HEK293 (cell line): ENCODE results near the gene ACSBG1.

Experiments
- CTCF ChIA-PET: fragments of 350-600 bp; formaldehyde crosslinking; extraction: SDS; loops from one replicate; lab custom pipeline; 2021; ENCODE audit warnings: antibody characterized with exemption; lab: Yijun Ruan, JAX
- POLR2A ChIA-PET: fragments of 300-600 bp; formaldehyde crosslinking; extraction: SDS; loops from one replicate; lab custom pipeline; 2020; ENCODE audit warnings: antibody characterized with exemption, inconsistent platforms; lab: Yijun Ruan, JAX
- H3K27ac ChIP-seq: fragments of 200-500 bp; sonication (Bioruptor generic); 2 replicates; pipeline ENCODE4 v1.5.1; 2014; ENCODE audit warnings: low read depth, low read length, control low read depth, inconsistent platforms; ENCODE audit errors: extremely low read depth
- H3K36me3 ChIP-seq, 2 experiments: fragments of 200-500 bp in 1 of 2; sonication (Bioruptor generic) in 1 of 2; 1 replicate in 1 of 2; 2 replicates in 1 of 2; pipeline ENCODE4 v1.5.1; 2014 to 2017; ENCODE audit warnings: inconsistent platforms in 2 of 2, low read length in 2 of 2; ENCODE audit not compliant: control insufficient read depth in 2 of 2, insufficient read depth in 1 of 2
- H3K4me1 ChIP-seq: fragments of 200-500 bp; sonication (Bioruptor generic); 2 replicates; pipeline ENCODE4 v1.5.1; 2014; ENCODE audit warnings: mild to moderate bottlenecking, low read length, inconsistent platforms; ENCODE audit not compliant: control insufficient read depth, insufficient read depth
- H3K4me3 ChIP-seq: 2 replicates; pipeline ENCODE4 v1.5.1; 2011; ENCODE audit warnings: low read depth, mild to moderate bottlenecking, control low read depth, low read length, moderate library complexity
- H3K9me3 ChIP-seq: fragments of 200-500 bp; sonication (Bioruptor generic); 2 replicates; pipeline ENCODE4 v1.5.1; 2014; ENCODE audit warnings: low read depth, low read length, inconsistent platforms; ENCODE audit not compliant: control insufficient read depth, insufficient read depth
- EGR2 ChIP-seq: fragments of 450-650 bp; formaldehyde crosslinking; IDR thresholded peaks from 2 replicates; pipeline ENCODE4 v1.5.1; 2016; ENCODE audit warnings: low read depth, missing biosample characterization, missing genetic modification characterization
- IKZF3 ChIP-seq: fragments of 450-650 bp; IDR thresholded peaks from 2 replicates; pipeline ENCODE4 v1.5.0; 2018; ENCODE audit warnings: missing biosample characterization, mild to moderate bottlenecking, missing genetic modification characterization, moderate library complexity
- KLF16 ChIP-seq: fragments of 450-650 bp; formaldehyde crosslinking; IDR thresholded peaks from 2 replicates; pipeline ENCODE4 v1.5.1; 2017; ENCODE audit warnings: missing biosample characterization, missing genetic modification characterization
- KLF8 ChIP-seq: fragments of 450-650 bp; formaldehyde crosslinking; IDR thresholded peaks from 2 replicates; pipeline ENCODE4 v1.5.1; 2016; ENCODE audit warnings: missing biosample characterization, missing genetic modification characterization
- REPIN1 ChIP-seq: fragments of 450-650 bp; formaldehyde crosslinking; IDR thresholded peaks from 2 replicates; pipeline ENCODE4 v1.5.1; 2017; ENCODE audit warnings: missing biosample characterization, missing genetic modification characterization, low read depth
- SALL2 ChIP-seq: fragments of 450-650 bp; formaldehyde crosslinking; IDR thresholded peaks from 2 replicates; pipeline ENCODE4 v1.5.0; 2017; ENCODE audit warnings: missing biosample characterization, mild to moderate bottlenecking, missing genetic modification characterization, borderline replicate concordance
- SP2 ChIP-seq: fragments of 450-650 bp; formaldehyde crosslinking; IDR thresholded peaks from 2 replicates; pipeline ENCODE4 v1.5.1; 2016; ENCODE audit warnings: missing biosample characterization, missing genetic modification characterization
- ZNF132 ChIP-seq: fragments of 450-650 bp; formaldehyde crosslinking; IDR thresholded peaks from 2 replicates; pipeline ENCODE4 v1.5.1; 2017; ENCODE audit warnings: missing biosample characterization, missing genetic modification characterization, borderline replicate concordance
- ZNF202 ChIP-seq: fragments of 450-650 bp; formaldehyde crosslinking; IDR thresholded peaks from 2 replicates; pipeline ENCODE4 v1.5.1; 2016; ENCODE audit warnings: missing biosample characterization, missing genetic modification characterization, borderline replicate concordance
- ZNF214 ChIP-seq: fragments of 450-650 bp; formaldehyde crosslinking; IDR thresholded peaks from 2 replicates; pipeline ENCODE4 v1.5.1; 2017; ENCODE audit warnings: missing biosample characterization, mild to moderate bottlenecking, missing genetic modification characterization, borderline replicate concordance
- ZNF266 ChIP-seq: fragments of 450-650 bp; formaldehyde crosslinking; IDR thresholded peaks from 2 replicates; pipeline ENCODE4 v1.5.1; 2016; ENCODE audit warnings: missing biosample characterization, missing genetic modification characterization, low read depth
- ZNF302 ChIP-seq: fragments of 450-650 bp; formaldehyde crosslinking; IDR thresholded peaks from 2 replicates; pipeline ENCODE4 v1.5.1; 2016; ENCODE audit warnings: missing biosample characterization, missing genetic modification characterization, low read depth
- ZNF585B ChIP-seq: fragments of 450-650 bp; formaldehyde crosslinking; IDR thresholded peaks from 2 replicates; pipeline ENCODE4 v1.5.1; 2016; ENCODE audit warnings: missing biosample characterization, missing genetic modification characterization
- ZNF629 ChIP-seq: fragments of 450-650 bp; formaldehyde crosslinking; IDR thresholded peaks from 2 replicates; pipeline ENCODE4 v1.5.1; 2017; ENCODE audit warnings: missing biosample characterization, missing genetic modification characterization
- ZNF660 ChIP-seq: fragments of 450-650 bp; IDR thresholded peaks from 2 replicates; pipeline ENCODE4 v1.5.1; 2018; ENCODE audit warnings: missing biosample characterization, mild to moderate bottlenecking, missing genetic modification characterization
- TF ChIP-seq, protein P1 (sequence below): fragments of 450-650 bp; formaldehyde crosslinking; IDR thresholded peaks from 2 replicates; pipeline ENCODE4 v1.5.1; 2016; ENCODE audit warnings: missing biosample characterization, missing genetic modification characterization
- TF ChIP-seq, protein P2 (sequence below): fragments of 450-650 bp; formaldehyde crosslinking; IDR thresholded peaks from 2 replicates; pipeline ENCODE4 v1.5.1; 2016; ENCODE audit warnings: missing biosample characterization, missing genetic modification characterization
- TF ChIP-seq, protein P3 (sequence below): fragments of 450-650 bp; formaldehyde crosslinking; IDR thresholded peaks from 2 replicates; pipeline ENCODE4 v1.5.1; 2016; ENCODE audit warnings: missing biosample characterization, missing genetic modification characterization
- TF ChIP-seq, protein P4 (sequence below): fragments of 450-650 bp; IDR thresholded peaks from 2 replicates; pipeline ENCODE4 v1.5.1; 2018; ENCODE audit warnings: missing biosample characterization, mild to moderate bottlenecking, missing genetic modification characterization
- TF ChIP-seq, protein P5 (sequence below): fragments of 450-650 bp; formaldehyde crosslinking; IDR thresholded peaks from 2 replicates; pipeline ENCODE4 v1.5.1; 2016; ENCODE audit warnings: missing biosample characterization, missing genetic modification characterization
- TF ChIP-seq, protein P6 (sequence below): fragments of 450-650 bp; formaldehyde crosslinking; IDR thresholded peaks from 2 replicates; pipeline ENCODE4 v1.5.1; 2016; ENCODE audit warnings: missing biosample characterization, missing genetic modification characterization, low read depth

Gene ACSBG1

DNA sequence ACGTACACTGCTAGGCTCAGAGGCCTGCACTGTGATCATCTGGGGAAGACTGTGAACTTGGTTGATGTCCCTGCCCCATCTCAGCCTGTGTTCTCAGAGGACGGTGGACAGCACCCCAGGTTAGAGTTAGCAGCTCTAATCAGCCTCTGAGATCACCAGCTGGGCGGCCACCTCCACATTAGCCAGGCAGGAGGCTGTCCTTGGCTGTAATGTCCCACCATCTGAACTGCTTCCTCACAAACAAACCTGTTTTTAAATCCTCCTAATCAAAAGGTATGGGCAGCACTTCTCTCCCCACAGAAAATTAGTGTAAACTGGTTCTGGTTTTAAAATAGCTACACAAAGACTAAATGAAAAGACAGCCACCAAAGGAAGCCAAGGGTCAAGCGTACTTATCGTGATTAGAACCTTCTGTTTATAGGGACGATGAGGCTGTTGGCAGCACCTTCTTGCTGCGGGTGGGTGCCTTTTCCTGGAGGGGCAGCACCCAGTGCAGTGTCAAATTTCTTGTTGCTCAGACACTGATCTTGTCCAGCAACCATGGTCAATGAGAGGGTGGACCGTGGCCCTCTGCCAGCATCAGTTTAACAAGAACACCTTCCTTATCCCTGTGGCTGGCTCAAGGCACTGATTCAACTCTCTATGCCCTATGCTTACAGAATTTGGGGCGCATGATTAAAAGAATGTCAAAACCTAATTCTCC lies 24.6 kb downstream of the ACSBG1 start:
- no peaks in the 10 kb centered on the region for H3K9me3 ChIP-seq
- no peaks in the 10 kb centered on the region for H3K36me3 ChIP-seq
- CTCF ChIA-PET, result interaction anchor here (0.7 to 8.1 kb wide), 2 partner anchors 31 to 42 kb away, joined by 3 to 56 read pairs; no protein-coding TSS in a partner anchor
- H3K27ac ChIP-seq, result no peak overlapping the region
- peaks cover 12% of the 10 kb centered on the region for H3K4me1 ChIP-seq
- TF ChIP-seq, protein P1, sequence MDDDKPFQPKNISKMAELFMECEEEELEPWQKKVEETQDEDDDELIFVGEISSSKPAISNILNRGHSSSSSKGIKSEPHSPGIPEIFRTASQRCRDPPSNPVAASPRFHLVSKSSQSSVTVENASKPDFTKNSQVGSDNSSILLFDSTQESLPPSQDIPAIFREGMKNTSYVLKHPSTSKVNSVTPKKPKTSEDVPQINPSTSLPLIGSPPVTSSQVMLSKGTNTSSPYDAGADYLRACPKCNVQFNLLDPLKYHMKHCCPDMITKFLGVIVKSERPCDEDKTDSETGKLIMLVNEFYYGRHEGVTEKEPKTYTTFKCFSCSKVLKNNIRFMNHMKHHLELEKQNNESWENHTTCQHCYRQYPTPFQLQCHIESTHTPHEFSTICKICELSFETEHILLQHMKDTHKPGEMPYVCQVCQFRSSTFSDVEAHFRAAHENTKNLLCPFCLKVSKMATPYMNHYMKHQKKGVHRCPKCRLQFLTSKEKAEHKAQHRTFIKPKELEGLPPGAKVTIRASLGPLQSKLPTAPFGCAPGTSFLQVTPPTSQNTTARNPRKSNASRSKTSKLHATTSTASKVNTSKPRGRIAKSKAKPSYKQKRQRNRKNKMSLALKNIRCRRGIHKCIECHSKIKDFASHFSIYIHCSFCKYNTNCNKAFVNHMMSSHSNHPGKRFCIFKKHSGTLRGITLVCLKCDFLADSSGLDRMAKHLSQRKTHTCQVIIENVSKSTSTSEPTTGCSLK (tag by site-specific recombination), result no peak
- TF ChIP-seq ZNF202 (tag by site-specific recombination) (no peak), KLF8 (tag by site-specific recombination) (no peak), ZNF302 (tag by site-specific recombination) (no peak), KLF16 (tag by site-specific recombination) (no peak), ZNF585B (tag by site-specific recombination) (no peak), REPIN1 (no peak), SALL2 (tag by site-specific recombination) (no peak)
- TF ChIP-seq, protein P2, sequence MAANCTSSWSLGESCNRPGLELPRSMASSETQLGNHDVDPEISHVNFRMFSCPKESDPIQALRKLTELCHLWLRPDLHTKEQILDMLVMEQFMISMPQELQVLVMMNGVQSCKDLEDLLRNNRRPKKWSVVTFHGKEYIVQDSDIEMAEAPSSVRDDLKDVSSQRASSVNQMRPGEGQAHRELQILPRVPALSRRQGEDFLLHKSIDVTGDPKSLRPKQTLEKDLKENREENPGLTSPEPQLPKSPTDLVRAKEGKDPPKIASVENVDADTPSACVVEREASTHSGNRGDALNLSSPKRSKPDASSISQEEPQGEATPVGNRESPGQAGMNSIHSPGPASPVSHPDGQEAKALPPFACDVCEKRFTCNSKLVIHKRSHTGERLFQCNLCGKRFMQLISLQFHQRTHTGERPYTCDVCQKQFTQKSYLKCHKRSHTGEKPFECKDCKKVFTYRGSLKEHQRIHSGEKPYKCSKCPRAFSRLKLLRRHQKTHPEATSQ (tag by site-specific recombination), result no peak
- TF ChIP-seq, protein P3, sequence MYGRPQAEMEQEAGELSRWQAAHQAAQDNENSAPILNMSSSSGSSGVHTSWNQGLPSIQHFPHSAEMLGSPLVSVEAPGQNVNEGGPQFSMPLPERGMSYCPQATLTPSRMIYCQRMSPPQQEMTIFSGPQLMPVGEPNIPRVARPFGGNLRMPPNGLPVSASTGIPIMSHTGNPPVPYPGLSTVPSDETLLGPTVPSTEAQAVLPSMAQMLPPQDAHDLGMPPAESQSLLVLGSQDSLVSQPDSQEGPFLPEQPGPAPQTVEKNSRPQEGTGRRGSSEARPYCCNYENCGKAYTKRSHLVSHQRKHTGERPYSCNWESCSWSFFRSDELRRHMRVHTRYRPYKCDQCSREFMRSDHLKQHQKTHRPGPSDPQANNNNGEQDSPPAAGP (tag by site-specific recombination), result no peak
- TF ChIP-seq, protein P4, sequence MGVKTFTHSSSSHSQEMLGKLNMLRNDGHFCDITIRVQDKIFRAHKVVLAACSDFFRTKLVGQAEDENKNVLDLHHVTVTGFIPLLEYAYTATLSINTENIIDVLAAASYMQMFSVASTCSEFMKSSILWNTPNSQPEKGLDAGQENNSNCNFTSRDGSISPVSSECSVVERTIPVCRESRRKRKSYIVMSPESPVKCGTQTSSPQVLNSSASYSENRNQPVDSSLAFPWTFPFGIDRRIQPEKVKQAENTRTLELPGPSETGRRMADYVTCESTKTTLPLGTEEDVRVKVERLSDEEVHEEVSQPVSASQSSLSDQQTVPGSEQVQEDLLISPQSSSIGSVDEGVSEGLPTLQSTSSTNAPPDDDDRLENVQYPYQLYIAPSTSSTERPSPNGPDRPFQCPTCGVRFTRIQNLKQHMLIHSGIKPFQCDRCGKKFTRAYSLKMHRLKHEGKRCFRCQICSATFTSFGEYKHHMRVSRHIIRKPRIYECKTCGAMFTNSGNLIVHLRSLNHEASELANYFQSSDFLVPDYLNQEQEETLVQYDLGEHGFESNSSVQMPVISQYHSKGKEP (tag by site-specific recombination), result no peak
- TF ChIP-seq, all 188 proteins: peak for 0
- POLR2A ChIA-PET, result no interaction called here
- H3K4me3 ChIP-seq, result no peak overlapping the region

DNA sequence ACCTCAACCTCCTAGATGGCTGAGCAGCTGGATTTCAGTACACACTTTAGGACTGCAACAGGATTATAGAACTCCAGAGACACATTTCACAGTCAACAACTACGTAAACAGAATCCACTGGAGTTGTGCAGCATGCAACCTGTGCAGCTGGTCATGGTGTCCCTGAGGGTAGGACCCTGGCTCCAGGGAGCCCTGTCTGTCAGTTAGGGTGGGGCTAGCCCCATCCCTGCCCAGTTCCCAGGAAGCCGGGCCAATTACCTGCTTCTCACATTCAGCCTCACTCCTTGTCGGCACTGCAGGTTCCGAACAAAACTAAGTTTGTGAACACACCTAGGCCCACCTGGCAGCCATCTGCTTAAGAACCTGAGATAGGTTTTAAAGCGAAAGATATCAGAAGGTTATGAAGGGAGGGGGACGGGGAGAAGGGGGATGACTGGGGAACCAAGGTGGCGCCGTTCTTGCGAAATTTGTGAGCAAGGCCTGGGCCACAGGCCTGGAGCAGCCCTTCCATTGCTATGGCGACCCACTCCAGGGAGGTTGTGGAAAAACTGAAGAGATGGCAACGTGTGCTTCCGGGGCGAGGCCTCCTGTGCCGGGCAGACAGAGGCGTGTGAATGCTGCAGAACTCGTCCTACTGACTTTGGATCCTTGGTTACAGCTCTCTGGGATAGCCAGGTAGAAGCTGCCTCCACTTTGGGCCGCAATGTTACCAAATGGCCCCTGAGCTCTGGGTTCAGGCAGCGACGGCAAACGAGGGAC lies 25.3 kb downstream of the ACSBG1 start:
- Histone ChIP-seq H3K4me3 (no peak overlapping the region), H3K4me1 (peaks cover 12% of the 10 kb centered on the region), H3K36me3 (no peaks in the 10 kb centered on the region), H3K27ac (no peak overlapping the region), H3K9me3 (no peaks in the 10 kb centered on the region)
- POLR2A ChIA-PET, result no interaction called here
- CTCF ChIA-PET, result interaction anchor here (0.6 to 8.1 kb wide), 4 partner anchors 31 to 543 kb away, joined by 3 to 56 read pairs (median 3); no protein-coding TSS in a partner anchor
- TF ChIP-seq, protein P5, sequence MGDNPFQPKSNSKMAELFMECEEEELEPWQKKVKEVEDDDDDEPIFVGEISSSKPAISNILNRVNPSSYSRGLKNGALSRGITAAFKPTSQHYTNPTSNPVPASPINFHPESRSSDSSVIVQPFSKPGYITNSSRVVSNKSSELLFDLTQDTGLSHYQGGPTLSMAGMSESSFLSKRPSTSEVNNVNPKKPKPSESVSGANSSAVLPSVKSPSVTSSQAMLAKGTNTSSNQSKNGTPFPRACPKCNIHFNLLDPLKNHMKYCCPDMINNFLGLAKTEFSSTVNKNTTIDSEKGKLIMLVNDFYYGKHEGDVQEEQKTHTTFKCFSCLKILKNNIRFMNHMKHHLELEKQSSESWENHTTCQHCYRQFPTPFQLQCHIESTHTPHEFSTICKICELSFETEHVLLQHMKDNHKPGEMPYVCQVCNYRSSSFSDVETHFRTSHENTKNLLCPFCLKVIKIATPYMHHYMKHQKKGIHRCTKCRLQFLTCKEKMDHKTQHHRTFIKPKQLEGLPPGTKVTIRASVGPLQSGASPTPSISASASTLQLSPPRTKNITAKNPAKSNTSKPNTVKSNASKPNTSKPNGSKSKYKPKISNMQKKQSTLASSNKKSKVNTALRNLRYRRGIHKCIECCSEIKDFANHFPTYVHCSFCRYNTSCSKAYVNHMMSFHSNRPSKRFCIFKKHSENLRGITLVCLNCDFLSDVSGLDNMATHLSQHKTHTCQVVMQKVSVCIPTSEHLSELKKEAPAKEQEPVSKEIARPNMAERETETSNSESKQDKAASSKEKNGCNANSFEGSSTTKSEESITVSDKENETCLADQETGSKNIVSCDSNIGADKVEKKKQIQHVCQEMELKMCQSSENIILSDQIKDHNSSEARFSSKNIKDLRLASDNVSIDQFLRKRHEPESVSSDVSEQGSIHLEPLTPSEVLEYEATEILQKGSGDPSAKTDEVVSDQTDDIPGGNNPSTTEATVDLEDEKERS, result no peak
- no peak for TF ChIP-seq ZNF660
- TF ChIP-seq ZNF266 (tag by site-specific recombination), result no peak
- no peak for TF ChIP-seq ZNF629 (tag by site-specific recombination)
- TF ChIP-seq, protein P6, sequence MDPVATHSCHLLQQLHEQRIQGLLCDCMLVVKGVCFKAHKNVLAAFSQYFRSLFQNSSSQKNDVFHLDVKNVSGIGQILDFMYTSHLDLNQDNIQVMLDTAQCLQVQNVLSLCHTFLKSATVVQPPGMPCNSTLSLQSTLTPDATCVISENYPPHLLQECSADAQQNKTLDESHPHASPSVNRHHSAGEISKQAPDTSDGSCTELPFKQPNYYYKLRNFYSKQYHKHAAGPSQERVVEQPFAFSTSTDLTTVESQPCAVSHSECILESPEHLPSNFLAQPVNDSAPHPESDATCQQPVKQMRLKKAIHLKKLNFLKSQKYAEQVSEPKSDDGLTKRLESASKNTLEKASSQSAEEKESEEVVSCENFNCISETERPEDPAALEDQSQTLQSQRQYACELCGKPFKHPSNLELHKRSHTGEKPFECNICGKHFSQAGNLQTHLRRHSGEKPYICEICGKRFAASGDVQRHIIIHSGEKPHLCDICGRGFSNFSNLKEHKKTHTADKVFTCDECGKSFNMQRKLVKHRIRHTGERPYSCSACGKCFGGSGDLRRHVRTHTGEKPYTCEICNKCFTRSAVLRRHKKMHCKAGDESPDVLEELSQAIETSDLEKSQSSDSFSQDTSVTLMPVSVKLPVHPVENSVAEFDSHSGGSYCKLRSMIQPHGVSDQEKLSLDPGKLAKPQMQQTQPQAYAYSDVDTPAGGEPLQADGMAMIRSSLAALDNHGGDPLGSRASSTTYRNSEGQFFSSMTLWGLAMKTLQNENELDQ, result no peak
- no peak for TF ChIP-seq ZNF132 (tag by site-specific recombination)
- TF ChIP-seq ZNF214 (tag by site-specific recombination), result no peak
- no peak for TF ChIP-seq IKZF3 (tag by site-specific recombination)
- TF ChIP-seq EGR2 (tag by site-specific recombination), result no peak
- TF ChIP-seq SP2, result no peak
